Activated CD4-positive, alpha-beta T cell treated with anti-CD3 and anti-CD28 coated beads, Interleukin-2, amount 10 ng/mL, durations not matched to agents 24 days and 14 days (primary cell): ENCODE results near the gene DONSON. TPM values are rescaled to one million over a fixed set of nuclear protein-coding genes. Genes with fewer than 3 reads are reported as not detected.
A peak's percentile ranks its signal among the peaks of the same experiment; 100 is the strongest.
"Not testable (repeated sequence)": the region's sequence is repeated elsewhere in the genome, so short reads cannot be mapped to it uniquely, and the experiment has no call there.

ENCODE experiments used
- DNase-seq: peaks from one replicate; pipeline ENCODE4 v3.0.0; 2022
- H3K27ac Mint-ChIP-seq: one replicate; pipeline ENCODE4 v1.8.0; 2022; ENCODE audit warnings: mild to moderate bottlenecking, mixed read lengths
- H3K27me3 Mint-ChIP-seq: one replicate; pipeline ENCODE4 v1.8.0; 2022; ENCODE audit warnings: mixed read lengths
- H3K36me3 Mint-ChIP-seq: one replicate; pipeline ENCODE4 v1.8.0; 2022; ENCODE audit warnings: low read depth, mild to moderate bottlenecking, mixed read lengths
- H3K4me1 Mint-ChIP-seq: one replicate; pipeline ENCODE4 v1.8.0; 2021; ENCODE audit warnings: mixed read lengths
- H3K4me3 Mint-ChIP-seq: one replicate; pipeline ENCODE4 v1.8.0; 2022; ENCODE audit warnings: mild to moderate bottlenecking, moderate library complexity, mixed read lengths
- H3K9me3 Mint-ChIP-seq: one replicate; pipeline ENCODE4 v1.8.0; 2021; ENCODE audit warnings: mixed read lengths
- intact Hi-C: fragments of 100-400 bp; cut with micrococcal nuclease; formaldehyde crosslinking; loops from one replicate; pipeline ENCODE4 v1.15.1; 2023
- total RNA-seq: library from RNA; stranded (reverse); gene quantifications from 2 replicates; pipeline ENCODE4 v1.2.3, GENCODE V29; 2022

DONSON gene
- total RNA-seq = 42.6 and 42.7 TPM in 2 replicates

GRCh38 chr21:33588485-33589335 lies at the start of gene DONSON:
Gene DONSON, minus strand, starts transcription at chr21:33588684. Its CDS starts 43 bp downstream, at chr21:33588641.
- H3K4me3 Mint-ChIP-seq = peak within 1 kb of the TSS; percentile 96
- H3K36me3 Mint-ChIP-seq = peaks cover 20% of the 10 kb centered on the region
- H3K9me3 Mint-ChIP-seq = no peaks in the 10 kb centered on the region
- intact Hi-C loops = loop anchor here (1.0 to 5.0 kb wide), 4 partner anchors 16 to 96 kb away; partner anchors contain the start of genes CRYZL1, DNAJC28 and GART
- peaks cover 18% of the 10 kb centered on the region for H3K4me1 Mint-ChIP-seq
- no peaks in the 10 kb centered on the region for H3K27me3 Mint-ChIP-seq
- DNase-seq = peak; percentile 98
- H3K27ac Mint-ChIP-seq = peak within 1 kb of the TSS; percentile 87

- no peak overlapping the region for H3K4me3 Mint-ChIP-seq
- DNase-seq = no peak
Observed at GRCh38 chr21:33634254-33634653, 45.8 kb upstream of the DONSON start.

GRCh38 chr21:33626151-33626550 lies 37.7 kb upstream of the DONSON start:
- H3K36me3 Mint-ChIP-seq = peaks cover 29% of the 10 kb centered on the region
- H3K4me3 Mint-ChIP-seq, H3K9me3 Mint-ChIP-seq, DNase-seq, H3K27me3 Mint-ChIP-seq, H3K4me1 Mint-ChIP-seq, intact Hi-C loops, H3K27ac Mint-ChIP-seq: not testable (repeated sequence)

More at GRCh38 chr21:33634254-33634653, 45.8 kb upstream of the DONSON start:
- Mint-ChIP-seq H3K36me3 (peaks cover 15% of the 10 kb centered on the region), H3K27ac (no peak overlapping the region), H3K4me1 (peaks cover 9% of the 10 kb centered on the region), H3K27me3 (no peaks in the 10 kb centered on the region), H3K9me3 (no peaks in the 10 kb centered on the region)
- intact Hi-C loops = no loop called here

- no peaks in the 10 kb centered on the region for H3K4me1 Mint-ChIP-seq
- no peaks in the 10 kb centered on the region for H3K27me3 Mint-ChIP-seq
- no peak for DNase-seq
- intact Hi-C loops = no loop called here
- no peaks in the 10 kb centered on the region for H3K9me3 Mint-ChIP-seq
- H3K36me3 Mint-ChIP-seq = peaks cover 31% of the 10 kb centered on the region
- no peak overlapping the region for H3K27ac Mint-ChIP-seq
- no peak overlapping the region for H3K4me3 Mint-ChIP-seq
Observed at GRCh38 chr21:33622253-33622652, 33.8 kb upstream of the DONSON start.

- no peaks in the 10 kb centered on the region for H3K9me3 Mint-ChIP-seq
- no peak overlapping the region for H3K4me3 Mint-ChIP-seq
- peaks cover 35% of the 10 kb centered on the region for H3K36me3 Mint-ChIP-seq
- no peak for DNase-seq
- no peaks in the 10 kb centered on the region for H3K4me1 Mint-ChIP-seq
- H3K27ac Mint-ChIP-seq = no peak overlapping the region
- H3K27me3 Mint-ChIP-seq = no peaks in the 10 kb centered on the region
- intact Hi-C loops = no loop called here
Observed at GRCh38 chr21:33619726-33620125, 31.2 kb upstream of the DONSON start.

GRCh38 chr21:33618407-33618806 lies 29.9 kb upstream of the DONSON start:
- Mint-ChIP-seq H3K4me1 (no peaks in the 10 kb centered on the region), H3K4me3 (no peak overlapping the region), H3K27ac (no peak overlapping the region), H3K36me3 (peaks cover 30% of the 10 kb centered on the region), H3K27me3 (no peaks in the 10 kb centered on the region), H3K9me3 (no peaks in the 10 kb centered on the region)
- DNase-seq = no peak
- intact Hi-C loops = no loop called here

GRCh38 chr21:33617565-33617964 lies 29.1 kb upstream of the DONSON start:
- H3K27ac Mint-ChIP-seq, H3K27me3 Mint-ChIP-seq, H3K4me3 Mint-ChIP-seq, DNase-seq, H3K9me3 Mint-ChIP-seq, H3K4me1 Mint-ChIP-seq, intact Hi-C loops: not testable (repeated sequence)
- H3K36me3 Mint-ChIP-seq = peaks cover 31% of the 10 kb centered on the region

- intact Hi-C loops = no loop called here
- DNase-seq = no peak
- Mint-ChIP-seq H3K36me3 (peaks cover 13% of the 10 kb centered on the region), H3K9me3 (no peaks in the 10 kb centered on the region), H3K4me3 (no peak overlapping the region), H3K27ac (no peak overlapping the region), H3K27me3 (no peaks in the 10 kb centered on the region), H3K4me1 (no peaks in the 10 kb centered on the region)
Observed at GRCh38 chr21:33611006-33611744, 22.7 kb upstream of the DONSON start.

GRCh38 chr21:33608559-33608958 lies 20.1 kb upstream of the DONSON start:
- intact Hi-C loops = no loop called here
- Mint-ChIP-seq H3K27me3 (no peaks in the 10 kb centered on the region), H3K4me1 (no peaks in the 10 kb centered on the region), H3K4me3 (no peak overlapping the region), H3K9me3 (no peaks in the 10 kb centered on the region), H3K36me3 (peaks cover 10% of the 10 kb centered on the region), H3K27ac (no peak overlapping the region)
- DNase-seq = no peak

GRCh38 chr21:33598051-33598450 lies 9.6 kb upstream of the DONSON start:
- H3K36me3 Mint-ChIP-seq = peaks cover 29% of the 10 kb centered on the region

GRCh38 chr21:33587792-33588484 lies 546 bp downstream of the DONSON start:
- Mint-ChIP-seq H3K4me1 (peaks cover 18% of the 10 kb centered on the region), H3K27me3 (no peaks in the 10 kb centered on the region), H3K36me3 (peaks cover 18% of the 10 kb centered on the region), H3K9me3 (no peaks in the 10 kb centered on the region), H3K4me3 (peak overlapping the region; percentile 96), H3K27ac (peak overlapping the region; percentile 87)
- DNase-seq = peak; percentile 80
- intact Hi-C loops = loop anchor here (1.0 to 5.0 kb wide), 4 partner anchors 15 to 96 kb away; partner anchors contain the start of genes CRYZL1, DNAJC28 and GART

More at GRCh38 chr21:33598051-33598450, 9.6 kb upstream of the DONSON start:
- Mint-ChIP-seq H3K4me3 (no peak overlapping the region), H3K4me1 (no peaks in the 10 kb centered on the region), H3K9me3 (no peaks in the 10 kb centered on the region), H3K27me3 (no peaks in the 10 kb centered on the region), H3K27ac (no peak overlapping the region)
- intact Hi-C loops = no loop called here
- DNase-seq = no peak

GRCh38 chr21:33586927-33587326 lies 1.6 kb downstream of the DONSON start:
- peaks cover 22% of the 10 kb centered on the region for H3K36me3 Mint-ChIP-seq
- peaks cover 18% of the 10 kb centered on the region for H3K4me1 Mint-ChIP-seq
- intact Hi-C loops = loop anchor here (5.0 kb wide), 1 partner anchor 95 kb away; the partner anchor contains the start of gene DNAJC28
- no peak for DNase-seq
- H3K9me3 Mint-ChIP-seq = no peaks in the 10 kb centered on the region
- H3K27me3 Mint-ChIP-seq = no peaks in the 10 kb centered on the region
- peak overlapping the region; percentile 69 for H3K27ac Mint-ChIP-seq
- H3K4me3 Mint-ChIP-seq = peak overlapping the region; percentile 75

GRCh38 chr21:33584455-33584854 lies 4.0 kb downstream of the DONSON start:
- Mint-ChIP-seq H3K27ac (no peak overlapping the region), H3K4me3 (no peak overlapping the region), H3K4me1 (peaks cover 16% of the 10 kb centered on the region), H3K36me3 (peaks cover 32% of the 10 kb centered on the region), H3K27me3 (no peaks in the 10 kb centered on the region), H3K9me3 (no peaks in the 10 kb centered on the region)
- DNase-seq = no peak
- intact Hi-C loops = no loop called here
